Body of pancreas (tissue), 4 donors: ENCODE results near the gene PGAP3. TPM values are rescaled to one million over a fixed set of nuclear protein-coding genes. Genes with fewer than 3 reads are reported as not detected.

Experiments
- ATAC-seq: fragments of 150-250 bp; one replicate; pipeline ENCODE4 v1.9.1; 2016
- DNase-seq, 4 donors: peaks; one replicate each; pipeline ENCODE4 v3.0.0-alpha.2; 2019
- H3K27ac ChIP-seq, 4 donors: fragments of 200-600 bp; sonication (generic); 1 replicate in 3 of 4; 2 replicates in 1 of 4; pipeline versions ENCODE4 v1.5.1 to v1.6.1; 2016 to 2019; ENCODE audit warnings: mild to moderate bottlenecking in 1 of 4, mixed read lengths in 1 of 4, moderate library complexity in 1 of 4
- H3K27me3 ChIP-seq, 2 donors: fragments of 200-600 bp; sonication (generic); one replicate each; pipeline ENCODE4 v1.6.0; 2016; ENCODE audit warnings: mild to moderate bottlenecking in 1 of 2
- H3K36me3 ChIP-seq, 2 donors: fragments of 200-600 bp; sonication (generic); replicated peaks in 1 of 2; 2 replicates each; pipeline ENCODE4 v1.5.1; 2016; ENCODE audit warnings: low read depth in 2 of 2; ENCODE audit not compliant: insufficient read depth in 1 of 2
- H3K4me1 ChIP-seq: fragments of 200-600 bp; sonication (generic); one replicate; pipeline ENCODE4 v1.6.0; 2016
- H3K4me3 ChIP-seq, 2 donors: fragments of 200-600 bp; sonication (generic); 1 replicate in 1 of 2; 2 replicates in 1 of 2; pipeline ENCODE4 v1.5.1; 2016 to 2019
- H3K9me3 ChIP-seq, 3 donors: fragments of 200-600 bp; sonication (generic); 1 replicate in 2 of 3; 2 replicates in 1 of 3; pipeline ENCODE4 v1.5.1; 2016
- CTCF ChIP-seq, 7 experiments: fragments of 450-650 bp in 4 of 7; fragments of 200-600 bp in 3 of 7; sonication (generic) in 3 of 7; IDR thresholded peaks; one replicate each; pipeline ENCODE4 v1.5.1; 2016 to 2019; ENCODE audit warnings: antibody characterized with exemption in 7 of 7
- POLR2A ChIP-seq, 3 donors: fragments of 450-650 bp; IDR thresholded peaks; one replicate each; pipeline ENCODE4 v1.6.1; 2016; ENCODE audit warnings: antibody characterized with exemption in 3 of 3, mild to moderate bottlenecking in 2 of 3
- WGBS, 2 donors: methylation state at CpG; one replicate each; pipeline ENCODE4 v1.1.5; 2017; 5-methylcytosine and 5-hydroxymethylcytosine counted together
- intact Hi-C: fragments of 100-400 bp; cut with DNase I; formaldehyde crosslinking; loops from one replicate; pipeline ENCODE4 v1.15.1; 2023
- total RNA-seq, 2 donors: library from RNA; depleted of rRNA; stranded (reverse); fragments of >200 nt; gene quantifications; one replicate each; pipeline ENCODE4 v1.1.0, GENCODE V29; 2016

Gene PGAP3
- total RNA-seq, 2 donors from 2014 or later = 13.8 to 33.2 TPM

GRCh38 chr17:39695089-39695474 lies 7.2 kb upstream of the PGAP3 start:
- intact Hi-C loops = no loop called here
- 88 to 96% methylated on average over 2 of the region's 2 CpGs for WGBS, 2 donors

GRCh38 chr17:39694593-39694992 lies 6.7 kb upstream of the PGAP3 start:
- intact Hi-C loops = no loop called here
- Histone ChIP-seq H3K36me3 (no peaks in the 10 kb centered on the region), H3K9me3 (no peaks in the 10 kb centered on the region), H3K4me1 (peaks cover 17% of the 10 kb centered on the region), H3K4me3 (no peak overlapping the region), H3K27me3 (no peaks in the 10 kb centered on the region), H3K27ac (no peak overlapping the region)
- no peak for TF ChIP-seq CTCF (IDR thresholded peaks at IDR 0.05)
- TF ChIP-seq POLR2A (IDR thresholded peaks at IDR 0.05) = no peak
- no peak for DNase-seq
- no peak for ATAC-seq
- WGBS, 2 donors = 72 to 77% methylated on average over 5 of the region's 5 CpGs

More at GRCh38 chr17:39695089-39695474, 7.2 kb upstream of the PGAP3 start:
- Histone ChIP-seq H3K27ac (peak overlapping the region in 2 of 4 donors; percentile 8 to 66), H3K27me3 (no peaks in the 10 kb centered on the region), H3K4me3 (no peak overlapping the region), H3K9me3 (no peaks in the 10 kb centered on the region), H3K4me1 (peaks cover 17% of the 10 kb centered on the region), H3K36me3 (no peaks in the 10 kb centered on the region)
- TF ChIP-seq POLR2A (IDR thresholded peaks at IDR 0.05) (no peak), CTCF (IDR thresholded peaks at IDR 0.05) (no peak)
- DNase-seq = no peak
- no peak for ATAC-seq

- Histone ChIP-seq H3K27ac (no peak overlapping the region), H3K4me3 (no peak overlapping the region), H3K36me3 (no peaks in the 10 kb centered on the region), H3K27me3 (no peaks in the 10 kb centered on the region), H3K4me1 (peaks cover 21% of the 10 kb centered on the region), H3K9me3 (no peaks in the 10 kb centered on the region)
- TF ChIP-seq CTCF (IDR thresholded peaks at IDR 0.05) = no peak
- TF ChIP-seq POLR2A (IDR thresholded peaks at IDR 0.05) = no peak
- intact Hi-C loops = loop anchor here (10.0 kb wide), 1 partner anchor 56 kb away; no protein-coding TSS in a partner anchor
- WGBS, 2 donors = 39 to 44% methylated on average over 3 of the region's 3 CpGs
- DNase-seq = no peak
- ATAC-seq = no peak
These were observed 1.1 kb upstream of the PGAP3 start for GRCh38 chr17:39688945-39689344.

- Histone ChIP-seq H3K36me3 (no peaks in the 10 kb centered on the region), H3K27ac (peak overlapping the region in 3 of 4 donors; percentile 85 to 93 (median 90)), H3K27me3 (no peaks in the 10 kb centered on the region), H3K4me1 (peaks cover 21% of the 10 kb centered on the region), H3K4me3 (peak overlapping the region; percentile 58 to 65), H3K9me3 (no peaks in the 10 kb centered on the region)
- DNase-seq (no peak), ATAC-seq (no peak)
- TF ChIP-seq CTCF (IDR thresholded peaks at IDR 0.05) (no peak), POLR2A (IDR thresholded peaks at IDR 0.05) (no peak)
- 8 to 10% methylated on average over 6 of the region's 6 CpGs for WGBS, 2 donors
- intact Hi-C loops = loop anchor here (10.0 kb wide), 1 partner anchor 56 kb away; no protein-coding TSS in a partner anchor
These were observed 598 bp upstream of the PGAP3 start for GRCh38 chr17:39688475-39688835.

GRCh38 chr17:39687101-39687545 lies 734 bp downstream of the PGAP3 start:
- intact Hi-C loops = loop anchor here (10.0 kb wide), 1 partner anchor 58 kb away; no protein-coding TSS in a partner anchor
- peak overlapping the region; percentile 58 to 65 for H3K4me3 ChIP-seq
- ATAC-seq = no peak
- H3K27ac ChIP-seq = peak overlapping the region; percentile 78 to 93 (median 88)
- no peak for DNase-seq
- no peaks in the 10 kb centered on the region for H3K36me3 ChIP-seq
- H3K27me3 ChIP-seq = no peaks in the 10 kb centered on the region
- WGBS, 2 donors = 20% methylated on average over 6 of the region's 6 CpGs
- no peaks in the 10 kb centered on the region for H3K9me3 ChIP-seq
- TF ChIP-seq POLR2A (IDR thresholded peaks at IDR 0.05) (no peak), CTCF (IDR thresholded peaks at IDR 0.05) (no peak)
- peaks cover 21% of the 10 kb centered on the region for H3K4me1 ChIP-seq
